22Rv1 (cell line): ENCODE data around the gene MTMR6.

Experiments
- ZFX ChIP-seq: fragments of 450-650 bp; IDR thresholded peaks from 2 replicates; pipeline ENCODE4 v1.6.1; 2017; ENCODE audit warnings: antibody characterized with exemption, borderline replicate concordance
- TF ChIP-seq, protein P1 (sequence below): fragments of 450-650 bp; IDR thresholded peaks from 2 replicates; pipeline ENCODE4 v1.5.1; 2017; ENCODE audit warnings: mild to moderate bottlenecking

DNA sequence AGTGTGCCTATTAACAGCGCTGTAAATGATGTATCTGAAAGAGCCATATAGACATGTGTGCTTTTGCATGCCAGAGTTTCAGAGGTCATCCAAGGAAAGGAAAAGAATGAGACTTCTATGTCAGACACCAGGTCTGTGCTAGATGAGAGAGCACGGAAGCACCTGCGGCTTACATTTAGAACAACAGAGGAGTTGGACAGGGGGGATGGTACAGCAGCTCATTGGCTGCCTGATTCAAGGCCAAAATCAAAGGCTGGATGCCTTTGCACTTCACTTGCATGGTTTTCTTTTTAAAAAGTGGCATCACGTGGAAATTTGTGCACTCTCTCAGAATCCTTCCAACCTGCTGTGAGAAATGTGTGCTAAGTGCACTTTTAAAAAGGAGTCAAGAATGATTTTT is 82.4 kb downstream of the MTMR6 start:
- TF ChIP-seq, protein P1, sequence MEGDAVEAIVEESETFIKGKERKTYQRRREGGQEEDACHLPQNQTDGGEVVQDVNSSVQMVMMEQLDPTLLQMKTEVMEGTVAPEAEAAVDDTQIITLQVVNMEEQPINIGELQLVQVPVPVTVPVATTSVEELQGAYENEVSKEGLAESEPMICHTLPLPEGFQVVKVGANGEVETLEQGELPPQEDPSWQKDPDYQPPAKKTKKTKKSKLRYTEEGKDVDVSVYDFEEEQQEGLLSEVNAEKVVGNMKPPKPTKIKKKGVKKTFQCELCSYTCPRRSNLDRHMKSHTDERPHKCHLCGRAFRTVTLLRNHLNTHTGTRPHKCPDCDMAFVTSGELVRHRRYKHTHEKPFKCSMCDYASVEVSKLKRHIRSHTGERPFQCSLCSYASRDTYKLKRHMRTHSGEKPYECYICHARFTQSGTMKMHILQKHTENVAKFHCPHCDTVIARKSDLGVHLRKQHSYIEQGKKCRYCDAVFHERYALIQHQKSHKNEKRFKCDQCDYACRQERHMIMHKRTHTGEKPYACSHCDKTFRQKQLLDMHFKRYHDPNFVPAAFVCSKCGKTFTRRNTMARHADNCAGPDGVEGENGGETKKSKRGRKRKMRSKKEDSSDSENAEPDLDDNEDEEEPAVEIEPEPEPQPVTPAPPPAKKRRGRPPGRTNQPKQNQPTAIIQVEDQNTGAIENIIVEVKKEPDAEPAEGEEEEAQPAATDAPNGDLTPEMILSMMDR = no peak
- TF ChIP-seq ZFX = no peak
